NCI-H446 treated with DMSO at 0.1 percent for 48 hours (cell line): Measurements from ENCODE around the gene SH3BGRL2.

Experiments used
- DNase-seq: peaks from one replicate; lab custom pipeline; 2025; lab: John Stamatoyannopoulos, UW

The SH3BGRL2 gene

GRCh38 chr6:79699606-79700005 is 68.5 kb downstream of the SH3BGRL2 start:
- DNase-seq = no peak

GRCh38 chr6:79702691-79703090 is 71.6 kb downstream of the SH3BGRL2 start:
- no peak for DNase-seq

DNA sequence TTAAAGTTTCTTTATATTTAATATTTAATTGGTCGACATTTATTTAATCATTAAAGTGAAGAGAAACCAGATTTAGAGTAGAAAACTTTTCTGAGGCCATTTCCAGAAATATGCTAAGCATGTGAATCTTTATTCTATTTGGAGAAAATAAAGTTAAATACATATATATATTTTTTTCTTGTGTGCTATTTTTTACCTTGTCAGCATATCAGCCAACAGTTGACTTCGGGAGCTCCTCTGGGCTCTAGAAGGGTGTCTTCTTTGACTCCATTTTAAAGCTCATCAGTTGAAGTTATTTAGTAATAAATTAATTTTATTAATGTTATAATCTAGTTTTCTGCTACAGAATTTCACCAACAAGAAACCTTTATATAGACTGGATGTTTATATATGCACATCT is 73.1 kb downstream of the SH3BGRL2 start:
- no peak for DNase-seq

GRCh38 chr6:79705456-79705995 is 74.4 kb downstream of the SH3BGRL2 start:
- DNase-seq = no peak

GRCh38 chr6:79706527-79706926 is 75.4 kb downstream of the SH3BGRL2 start:
- no peak for DNase-seq

DNA sequence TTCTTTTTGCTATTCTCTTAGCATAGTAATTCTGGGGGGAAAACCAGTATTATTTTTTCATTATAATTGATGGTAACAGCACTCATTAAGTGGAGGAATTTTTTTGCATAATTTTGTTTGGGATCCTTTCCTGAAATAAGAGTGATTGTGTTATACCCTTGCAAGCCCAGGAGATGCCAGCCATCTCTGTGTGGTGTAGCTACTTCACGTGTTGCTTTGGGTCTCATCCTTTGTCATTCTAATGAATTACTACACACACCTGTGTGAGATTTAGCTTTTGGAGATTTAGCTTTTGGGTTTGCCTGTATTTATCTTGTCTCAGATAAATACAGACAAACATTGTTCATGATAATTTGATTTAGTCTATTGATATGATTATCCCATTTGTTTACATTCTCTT is 76.5 kb downstream of the SH3BGRL2 start:
- DNase-seq = no peak

- no peak for DNase-seq
These were observed 77.1 kb downstream of the SH3BGRL2 start for GRCh38 chr6:79708095-79708791.

DNA sequence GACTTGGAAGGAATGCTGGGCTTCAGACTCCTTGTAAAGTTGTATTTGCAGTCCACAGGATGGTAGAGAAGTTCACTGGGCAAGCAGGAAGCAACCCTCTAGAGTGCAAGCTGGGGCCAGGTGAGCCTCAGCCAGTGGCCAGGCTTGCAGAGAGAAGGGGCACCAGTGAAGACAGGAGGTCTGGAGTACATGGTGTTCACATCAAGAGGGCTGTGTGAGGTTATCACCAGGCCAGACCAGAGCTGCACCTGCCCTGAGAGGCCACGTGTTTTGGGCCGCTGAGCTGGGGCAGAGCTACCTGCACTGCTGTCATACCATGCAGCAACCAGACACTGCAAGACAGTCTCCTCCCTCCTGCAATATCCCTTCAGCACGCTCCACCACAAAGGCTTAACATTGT is 79.0 kb downstream of the SH3BGRL2 start:
- DNase-seq = no peak

DNA sequence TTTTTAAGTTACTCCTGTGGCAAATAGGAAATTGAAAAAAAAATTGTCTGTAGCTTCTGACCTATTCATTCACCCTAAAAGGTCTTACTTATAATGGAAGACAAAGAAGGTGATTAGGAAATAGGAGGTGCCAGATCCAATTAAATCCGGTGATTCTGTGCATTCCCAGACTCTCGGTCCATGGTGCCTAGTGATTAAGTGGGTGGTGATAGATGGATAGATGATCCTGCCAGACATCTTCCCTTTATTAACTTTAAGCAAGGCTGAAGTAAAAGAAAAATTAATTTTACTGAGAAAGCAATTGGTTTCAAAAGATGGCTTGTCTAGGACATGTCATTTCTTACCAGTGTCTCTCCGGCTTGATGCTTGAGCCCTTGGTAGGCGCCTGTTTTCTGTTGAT is 80.0 kb downstream of the SH3BGRL2 start:
- DNase-seq = no peak

DNA sequence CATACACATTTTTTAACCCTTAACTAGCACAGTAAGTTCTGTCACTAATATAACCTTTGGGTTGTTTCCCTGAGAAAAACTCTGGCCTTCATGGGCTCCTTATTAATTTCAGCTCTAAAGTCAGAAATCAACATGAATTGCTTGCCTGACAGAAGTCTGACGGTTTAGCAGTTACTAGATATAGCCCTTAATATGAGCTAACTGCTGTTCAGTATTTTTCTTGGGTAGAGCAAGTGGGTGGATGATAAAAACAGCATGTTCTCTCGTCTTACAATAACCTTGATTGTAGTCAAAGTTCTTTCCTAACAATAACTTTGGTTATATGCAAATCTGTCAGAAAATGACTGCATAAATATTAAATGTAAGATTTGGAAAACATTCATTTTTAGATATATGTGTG is 81.0 kb downstream of the SH3BGRL2 start:
- no peak for DNase-seq

- no peak for DNase-seq
These were observed 81.5 kb downstream of the SH3BGRL2 start for GRCh38 chr6:79712616-79713135.

- DNase-seq = no peak
These were observed 82.7 kb downstream of the SH3BGRL2 start for GRCh38 chr6:79713701-79714322.

GRCh38 chr6:79717989-79718388 is 86.9 kb downstream of the SH3BGRL2 start:
- no peak for DNase-seq

DNA sequence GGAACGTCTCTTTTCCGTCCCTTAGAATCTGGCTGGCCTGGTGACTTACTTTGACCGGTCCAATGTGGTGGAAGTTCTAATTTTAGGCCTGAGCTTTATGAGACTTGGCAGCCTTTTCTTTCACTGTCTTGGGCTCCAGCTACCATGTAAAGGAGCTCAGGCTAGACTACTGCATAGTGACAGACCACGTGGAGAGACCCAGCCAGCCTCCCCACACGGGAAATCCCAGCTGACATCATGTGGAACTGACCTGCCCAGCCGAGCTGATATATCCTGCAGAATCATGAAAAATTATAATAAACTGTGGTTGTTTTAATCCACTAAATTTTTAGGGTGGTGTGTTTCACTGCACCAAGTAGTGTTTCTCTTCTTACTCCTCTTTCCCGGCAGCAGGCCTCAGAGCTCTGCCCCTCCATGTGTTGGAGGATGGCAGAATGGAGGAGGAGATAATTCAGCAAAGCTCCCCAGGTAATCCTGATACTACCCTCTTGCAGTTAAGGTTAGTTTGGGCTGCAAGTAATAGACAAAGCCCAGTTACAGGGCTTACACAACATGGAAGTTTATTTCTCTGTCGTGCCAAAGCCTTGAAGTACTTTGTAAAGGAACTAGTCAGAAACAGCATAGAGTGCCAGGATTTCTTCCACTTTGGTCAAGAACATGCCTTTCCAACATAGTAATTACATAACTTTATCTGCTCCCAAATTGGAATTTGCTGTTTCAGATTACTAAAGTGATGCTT is 87.5 kb downstream of the SH3BGRL2 start:
- DNase-seq = no peak

DNA sequence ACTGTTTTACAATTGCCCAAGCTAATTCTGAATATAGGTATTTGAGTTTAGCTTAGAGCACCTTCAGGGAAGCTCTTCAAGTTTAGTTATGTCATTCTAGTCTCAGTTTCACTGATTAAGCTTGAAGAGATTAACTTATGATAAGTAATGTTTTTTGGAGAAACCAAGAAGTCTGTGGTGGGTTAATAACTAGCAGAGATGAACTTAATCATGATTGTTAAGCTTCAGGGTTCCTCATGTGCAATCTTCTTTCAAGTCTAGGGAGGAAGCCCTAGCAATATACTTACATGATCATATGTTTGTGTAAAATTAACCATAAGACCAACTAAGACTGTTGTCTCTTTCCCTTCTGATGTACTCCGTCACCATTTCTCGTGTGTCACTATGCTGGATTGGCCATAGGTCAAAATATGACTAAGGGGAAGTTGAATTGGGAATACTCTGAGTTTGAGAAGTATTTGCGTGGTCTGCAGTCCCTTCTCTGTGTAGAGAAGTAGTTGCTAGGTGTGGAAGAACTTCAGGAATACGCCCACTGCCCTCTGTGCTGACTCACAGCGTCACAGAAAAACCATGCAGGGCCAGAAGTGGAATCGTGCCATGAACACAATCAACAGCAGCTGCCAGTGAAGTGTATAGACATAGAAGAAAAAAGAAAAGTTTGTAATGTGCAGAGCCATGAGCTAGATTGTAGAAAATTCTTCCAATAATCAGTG is 88.3 kb downstream of the SH3BGRL2 start:
- no peak for DNase-seq

DNA sequence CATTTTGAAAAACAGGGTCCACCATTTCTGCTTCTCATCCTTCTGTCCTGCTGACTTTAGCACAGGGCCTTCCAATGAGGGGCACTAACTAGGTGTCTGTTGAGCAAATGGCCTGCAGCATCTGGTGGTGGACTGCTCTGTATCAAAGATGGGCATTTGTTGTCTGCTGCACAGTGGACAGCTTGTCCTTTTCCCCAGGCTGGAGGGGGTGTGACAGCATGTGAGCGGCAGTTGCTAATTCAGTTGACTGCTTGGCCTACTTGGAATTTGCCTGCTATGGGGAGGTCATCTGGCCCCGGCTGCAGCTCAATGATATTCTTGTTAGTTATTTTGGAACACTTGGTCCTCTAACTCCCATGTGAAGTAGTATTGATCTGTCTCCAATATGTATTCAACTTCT is 93.7 kb downstream of the SH3BGRL2 start:
- DNase-seq = no peak

- DNase-seq = no peak
These were observed 100.3 kb downstream of the SH3BGRL2 start for GRCh38 chr6:79731471-79731870.

DNA sequence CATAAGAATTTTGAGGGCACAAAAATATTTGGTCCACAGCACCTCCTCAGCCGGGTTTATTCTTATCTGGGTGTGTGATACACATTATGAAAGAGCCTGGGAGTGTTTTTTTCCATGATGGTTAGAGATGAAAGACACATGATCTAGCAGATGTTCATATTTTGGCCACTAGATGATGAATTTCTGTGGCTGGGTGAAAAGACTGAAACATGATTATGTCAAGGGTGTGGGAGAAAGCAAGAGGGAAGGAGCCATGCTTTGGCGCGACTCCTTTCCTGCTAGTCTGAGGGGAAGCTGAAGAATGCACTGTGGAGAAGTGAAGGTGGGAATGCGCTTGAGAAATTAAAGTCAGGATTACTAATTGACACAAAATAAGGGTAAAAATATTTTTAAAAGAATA is 102.3 kb downstream of the SH3BGRL2 start:
- DNase-seq = no peak

GRCh38 chr6:79734374-79734773 is 103.2 kb downstream of the SH3BGRL2 start:
- DNase-seq = no peak

GRCh38 chr6:79735183-79735582 is 104.1 kb downstream of the SH3BGRL2 start:
- DNase-seq = no peak

DNA sequence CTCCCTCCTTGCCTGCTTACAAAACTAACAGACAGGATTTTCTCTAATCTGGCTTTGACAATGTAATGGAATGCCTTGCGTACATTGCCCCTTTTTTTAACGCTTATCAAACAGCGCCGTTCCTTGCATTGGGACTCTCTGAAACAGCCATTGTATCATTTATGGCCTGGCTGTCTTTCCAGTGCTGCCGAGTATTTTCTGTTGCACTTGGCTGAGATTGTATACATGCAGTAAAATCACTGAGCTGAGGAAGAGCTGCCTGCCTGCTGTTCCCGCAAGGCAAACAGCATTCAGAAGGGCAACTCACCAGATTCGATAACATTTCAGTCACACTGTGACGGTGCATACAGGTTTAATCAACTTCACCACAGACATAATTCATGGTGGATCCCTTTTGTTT is 106.0 kb downstream of the SH3BGRL2 start:
- DNase-seq = no peak

DNA sequence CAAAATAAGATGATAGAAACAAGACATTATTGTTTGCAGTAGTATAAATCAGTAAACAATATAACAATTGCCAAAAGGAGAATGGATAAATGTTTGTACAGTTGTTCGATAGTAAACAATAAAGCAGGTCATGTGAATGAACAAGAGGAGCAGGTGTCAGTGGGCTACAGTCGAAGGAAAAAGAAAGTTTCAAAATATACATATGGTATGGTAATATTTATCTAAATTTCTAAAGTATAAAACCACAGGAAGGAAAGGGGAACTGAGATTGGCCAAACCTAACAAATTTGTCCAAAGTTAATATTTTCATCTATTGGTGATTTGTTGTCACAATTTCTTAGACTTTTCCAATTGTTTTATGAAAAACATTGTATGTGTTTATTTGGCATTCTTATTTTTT is 110.9 kb downstream of the SH3BGRL2 start:
- DNase-seq = no peak
